NCI-H1694 (cell line): ENCODE results near the gene METTL9.
"Not testable (repeated sequence)": the region's sequence is repeated elsewhere in the genome, so short reads cannot be mapped to it uniquely, and the experiment has no call there.

Source experiments
- DNase-seq: peaks from one replicate; lab custom pipeline; 2025; lab: John Stamatoyannopoulos, UW

The METTL9 gene

GRCh38 chr16:21637032-21637968 is 37.9 kb downstream of the METTL9 start:
- no peak for DNase-seq

GRCh38 chr16:21638573-21638975 is 39.2 kb downstream of the METTL9 start:
- DNase-seq = no peak

GRCh38 chr16:21639493-21639892 is 40.1 kb downstream of the METTL9 start:
- no peak for DNase-seq

- DNase-seq = no peak
Observed at GRCh38 chr16:21641916-21642315, 42.5 kb downstream of the METTL9 start.

- DNase-seq = no peak
Observed at GRCh38 chr16:21642861-21643260, 43.5 kb downstream of the METTL9 start.

- DNase-seq = no peak
Observed at GRCh38 chr16:21643785-21644184, 44.4 kb downstream of the METTL9 start.

- DNase-seq = no peak
Observed at GRCh38 chr16:21644674-21645073, 45.3 kb downstream of the METTL9 start.

- no peak for DNase-seq
Observed at GRCh38 chr16:21645261-21645721, 45.9 kb downstream of the METTL9 start.

- no peak for DNase-seq
Observed at GRCh38 chr16:21646091-21646490, 46.7 kb downstream of the METTL9 start.

GRCh38 chr16:21646721-21647561 is 47.6 kb downstream of the METTL9 start:
- no peak for DNase-seq

- no peak for DNase-seq
Observed at GRCh38 chr16:21647562-21648164, 48.3 kb downstream of the METTL9 start.

- DNase-seq = not testable (repeated sequence)
Observed at GRCh38 chr16:21649826-21650406, 50.5 kb downstream of the METTL9 start.

GRCh38 chr16:21650521-21650920 is 51.1 kb downstream of the METTL9 start:
- DNase-seq = no peak

GRCh38 chr16:21651515-21651914 is 52.1 kb downstream of the METTL9 start:
- no peak for DNase-seq

- DNase-seq = no peak
Observed at GRCh38 chr16:21652453-21652852, 53.1 kb downstream of the METTL9 start, which contains the start of gene IGSF6. TSS of gene IGSF6 (minus strand) at chr16:21652608. CDS start at chr16:21652598, 10 bp downstream.

GRCh38 chr16:21653571-21653970 is 54.2 kb downstream of the METTL9 start:
- DNase-seq = no peak

- DNase-seq = no peak
Observed at GRCh38 chr16:21654466-21654865, 55.1 kb downstream of the METTL9 start.

GRCh38 chr16:21654881-21655280 is 55.5 kb downstream of the METTL9 start:
- DNase-seq = no peak

- peak; percentile 51 for DNase-seq
Observed at GRCh38 chr16:21656795-21657768, 57.7 kb downstream of the METTL9 start.

GRCh38 chr16:21659124-21659523 is 59.7 kb downstream of the METTL9 start:
- DNase-seq = no peak
